Loucy (cell line): ENCODE results near the gene DUSP3.

Experiments
- H2AFZ ChIP-seq: fragments of 200-600 bp; sonication (generic); 2 replicates; pipeline ENCODE4 v1.6.0; 2016; ENCODE audit warnings: antibody characterized with exemption, mild to moderate bottlenecking, low read length, moderate library complexity
- H3F3A ChIP-seq: fragments of 200-600 bp; 2 replicates; pipeline ENCODE4 v1.6.0; 2016; ENCODE audit warnings: antibody characterized with exemption, low read depth, mild to moderate bottlenecking
- H3K27me3 ChIP-seq: fragments of 200-600 bp; sonication (generic); 2 replicates; pipeline ENCODE4 v1.6.1; 2014; ENCODE audit warnings: low read length, mild to moderate bottlenecking; ENCODE audit not compliant: insufficient read depth, poor library complexity, severe bottlenecking
- H3K36me3 ChIP-seq: fragments of 200-600 bp; sonication (generic); 2 replicates; pipeline ENCODE4 v1.6.1; 2016; ENCODE audit warnings: low read length; ENCODE audit not compliant: insufficient read depth
- H3K4me1 ChIP-seq: fragments of 200-600 bp; sonication (generic); 2 replicates; pipeline ENCODE4 v1.5.1; 2014; ENCODE audit warnings: low read length, mild to moderate bottlenecking; ENCODE audit not compliant: insufficient read depth, poor library complexity, severe bottlenecking
- H3K4me2 ChIP-seq: fragments of 200-600 bp; sonication (generic); 2 replicates; pipeline ENCODE4 v1.6.0; 2014; ENCODE audit warnings: antibody characterized with exemption, low read length, low read depth, mild to moderate bottlenecking; ENCODE audit not compliant: poor library complexity, severe bottlenecking
- H3K4me3 ChIP-seq: fragments of 200-600 bp; sonication (generic); 2 replicates; pipeline ENCODE4 v1.5.1; 2014; ENCODE audit warnings: low read length, mild to moderate bottlenecking, mixed read lengths; ENCODE audit not compliant: poor library complexity, severe bottlenecking
- H3K79me2 ChIP-seq: fragments of 200-600 bp; sonication (generic); 2 replicates; pipeline ENCODE4 v1.6.1; 2014; ENCODE audit warnings: low read length; ENCODE audit not compliant: insufficient read depth
- H3K9ac ChIP-seq: fragments of 200-600 bp; sonication (generic); 2 replicates; pipeline ENCODE4 v1.6.0; 2014; ENCODE audit warnings: mild to moderate bottlenecking, low read depth, low read length, moderate library complexity; ENCODE audit not compliant: poor library complexity, severe bottlenecking
- H3K9me2 ChIP-seq: fragments of 200-600 bp; sonication (generic); replicated peaks from 2 replicates; pipeline ENCODE4 v1.6.1; 2016; ENCODE audit warnings: low read depth, low read length, mixed read lengths
- H3K9me3 ChIP-seq: fragments of 200-600 bp; sonication (generic); 2 replicates; pipeline ENCODE4 v1.6.1; 2014; ENCODE audit warnings: mild to moderate bottlenecking, antibody characterized with exemption, low read length, low read depth; ENCODE audit not compliant: insufficient read depth
- H4K20me1 ChIP-seq: fragments of 200-600 bp; sonication (generic); 2 replicates; pipeline ENCODE4 v1.6.0; 2014; ENCODE audit warnings: antibody characterized with exemption, low read length, mild to moderate bottlenecking; ENCODE audit not compliant: insufficient read depth, poor library complexity, severe bottlenecking
- CTCF ChIP-seq: fragments of 200-600 bp; sonication (generic); conservative IDR thresholded peaks from 2 replicates; pipeline ENCODE4 v1.5.1; 2014; ENCODE audit warnings: mild to moderate bottlenecking, antibody characterized with exemption, low read length
- EZH2phosphoT487 ChIP-seq: fragments of 200-600 bp; IDR thresholded peaks from 2 replicates; pipeline ENCODE4 v1.6.1; 2018; ENCODE audit warnings: antibody characterized with exemption, mild to moderate bottlenecking, moderate library complexity, borderline replicate concordance

Gene DUSP3

DNA sequence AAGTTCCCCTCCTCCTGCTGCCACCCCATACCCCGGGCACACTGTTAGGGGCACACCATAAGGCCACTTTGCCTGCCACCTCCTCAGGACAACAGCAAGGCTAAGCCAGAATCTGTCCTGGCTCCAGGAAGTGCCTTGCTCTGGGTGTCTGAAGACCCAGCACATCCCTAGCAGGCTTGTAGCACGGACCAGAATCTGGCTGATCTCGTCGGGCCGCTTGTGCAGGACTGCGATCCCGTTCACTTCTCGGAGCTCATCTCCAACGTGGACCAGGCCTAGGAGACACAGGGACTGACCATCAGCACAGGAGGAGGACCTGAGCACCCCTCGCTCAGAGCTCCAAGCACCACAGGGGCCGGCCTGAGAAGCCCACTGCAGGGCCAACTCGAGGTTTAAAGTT is 46.8 kb upstream of the DUSP3 start:
- H3F3A ChIP-seq: no peaks in the 10 kb centered on the region
- H3K9ac ChIP-seq: no peak overlapping the region
- no peaks in the 10 kb centered on the region for H3K9me3 ChIP-seq
- H3K79me2 ChIP-seq: no peaks in the 10 kb centered on the region
- no peak overlapping the region for H2AFZ ChIP-seq
- TF ChIP-seq CTCF (no peak), EZH2phosphoT487 (no peak)
- no peaks in the 10 kb centered on the region for H3K36me3 ChIP-seq
- no peak overlapping the region for H3K4me3 ChIP-seq
- no peaks in the 10 kb centered on the region for H3K27me3 ChIP-seq
- no peaks in the 10 kb centered on the region for H3K9me2 ChIP-seq
- no peak overlapping the region for H3K4me2 ChIP-seq
- no peaks in the 10 kb centered on the region for H3K4me1 ChIP-seq
- no peaks in the 10 kb centered on the region for H4K20me1 ChIP-seq

DNA sequence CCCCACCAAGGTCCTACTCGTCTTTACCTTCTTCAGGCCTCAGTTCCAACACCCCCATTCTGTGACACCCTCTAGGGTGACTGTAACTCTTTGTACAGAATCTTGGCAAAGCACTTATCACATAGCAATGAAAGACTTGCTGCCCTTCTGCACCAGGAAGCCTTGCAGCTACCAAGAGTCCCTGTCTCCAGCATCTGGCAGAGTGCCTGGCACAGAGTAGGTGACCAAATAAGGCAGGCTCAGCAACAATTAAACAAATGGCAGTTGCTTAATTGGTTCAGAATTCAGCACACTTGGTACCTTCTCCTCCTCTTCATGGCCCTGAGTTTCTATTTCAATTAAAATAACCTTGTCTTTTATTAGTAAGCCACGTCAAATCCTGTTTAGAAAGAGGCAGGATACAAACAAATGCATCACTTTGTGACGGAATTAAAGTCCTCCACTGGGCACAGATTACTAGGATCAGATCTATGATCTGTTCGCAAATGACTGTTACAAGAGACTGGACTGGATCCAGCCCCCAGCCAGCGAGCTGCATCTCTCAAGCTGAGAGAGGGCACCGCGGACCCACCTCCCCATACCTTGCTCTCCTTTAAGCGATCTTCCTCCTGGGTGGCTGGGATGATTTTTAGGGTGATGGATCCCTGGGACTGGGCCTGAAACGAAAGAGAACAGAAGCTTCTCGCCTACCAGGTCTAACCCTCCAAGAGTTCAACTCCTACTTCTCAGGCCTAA is 44.7 kb upstream of the DUSP3 start:
- Histone ChIP-seq H3K9ac (no peak overlapping the region), H3K79me2 (no peaks in the 10 kb centered on the region), H3F3A (no peaks in the 10 kb centered on the region), H3K9me3 (no peaks in the 10 kb centered on the region), H3K9me2 (no peaks in the 10 kb centered on the region), H3K4me3 (no peak overlapping the region), H3K36me3 (no peaks in the 10 kb centered on the region), H3K4me2 (no peak overlapping the region), H4K20me1 (no peaks in the 10 kb centered on the region), H3K27me3 (no peaks in the 10 kb centered on the region), H2AFZ (no peak overlapping the region), H3K4me1 (no peaks in the 10 kb centered on the region)
- TF ChIP-seq EZH2phosphoT487: no peak
- no peak for TF ChIP-seq CTCF

- Histone ChIP-seq H3F3A (no peaks in the 10 kb centered on the region), H3K4me2 (no peak overlapping the region), H3K4me3 (no peak overlapping the region), H3K9me2 (no peaks in the 10 kb centered on the region), H3K4me1 (no peaks in the 10 kb centered on the region), H4K20me1 (no peaks in the 10 kb centered on the region), H3K79me2 (no peaks in the 10 kb centered on the region), H3K9me3 (no peaks in the 10 kb centered on the region), H3K36me3 (no peaks in the 10 kb centered on the region), H2AFZ (no peak overlapping the region), H3K9ac (no peak overlapping the region), H3K27me3 (no peaks in the 10 kb centered on the region)
- TF ChIP-seq EZH2phosphoT487 (no peak), CTCF (no peak)
These were observed 43.9 kb upstream of the DUSP3 start for GRCh38 chr17:43822570-43823190.
